ENCODE results near the gene RXFP3.

DNA sequence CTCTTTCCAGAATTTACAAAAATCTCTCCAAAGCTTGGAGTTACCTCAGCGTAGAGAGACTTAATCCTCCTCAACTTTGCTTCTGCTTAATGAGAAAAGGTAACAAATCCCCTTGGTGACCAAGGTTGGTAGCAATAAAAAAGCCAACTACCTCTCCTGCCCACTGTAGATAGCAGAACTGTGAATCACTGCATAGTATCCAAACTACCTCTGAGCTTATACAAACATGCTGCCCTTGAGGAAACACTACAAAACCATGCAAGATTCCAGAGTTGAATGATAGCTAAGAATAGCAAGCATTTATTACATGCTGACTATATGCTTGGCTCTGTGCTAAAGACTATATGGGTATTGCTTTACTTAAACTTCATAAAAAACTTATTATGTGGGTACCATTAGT lies 41.6 kb upstream of the RXFP3 start:
- TF ChIP-seq, protein P1, sequence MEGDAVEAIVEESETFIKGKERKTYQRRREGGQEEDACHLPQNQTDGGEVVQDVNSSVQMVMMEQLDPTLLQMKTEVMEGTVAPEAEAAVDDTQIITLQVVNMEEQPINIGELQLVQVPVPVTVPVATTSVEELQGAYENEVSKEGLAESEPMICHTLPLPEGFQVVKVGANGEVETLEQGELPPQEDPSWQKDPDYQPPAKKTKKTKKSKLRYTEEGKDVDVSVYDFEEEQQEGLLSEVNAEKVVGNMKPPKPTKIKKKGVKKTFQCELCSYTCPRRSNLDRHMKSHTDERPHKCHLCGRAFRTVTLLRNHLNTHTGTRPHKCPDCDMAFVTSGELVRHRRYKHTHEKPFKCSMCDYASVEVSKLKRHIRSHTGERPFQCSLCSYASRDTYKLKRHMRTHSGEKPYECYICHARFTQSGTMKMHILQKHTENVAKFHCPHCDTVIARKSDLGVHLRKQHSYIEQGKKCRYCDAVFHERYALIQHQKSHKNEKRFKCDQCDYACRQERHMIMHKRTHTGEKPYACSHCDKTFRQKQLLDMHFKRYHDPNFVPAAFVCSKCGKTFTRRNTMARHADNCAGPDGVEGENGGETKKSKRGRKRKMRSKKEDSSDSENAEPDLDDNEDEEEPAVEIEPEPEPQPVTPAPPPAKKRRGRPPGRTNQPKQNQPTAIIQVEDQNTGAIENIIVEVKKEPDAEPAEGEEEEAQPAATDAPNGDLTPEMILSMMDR (IDR thresholded peaks at IDR 0.05): no peak
- no peak for TF ChIP-seq POLR2A (IDR thresholded peaks at IDR 0.05)
